Measurements from ENCODE around the gene PTPRN2. TPM values are rescaled to one million over a fixed set of nuclear protein-coding genes. Genes with fewer than 3 reads are reported as not detected.

The PTPRN2 gene
- total RNA-seq, 2 experiments from 2014 or later, result 0.70 TPM; not detected in 1

DNA sequence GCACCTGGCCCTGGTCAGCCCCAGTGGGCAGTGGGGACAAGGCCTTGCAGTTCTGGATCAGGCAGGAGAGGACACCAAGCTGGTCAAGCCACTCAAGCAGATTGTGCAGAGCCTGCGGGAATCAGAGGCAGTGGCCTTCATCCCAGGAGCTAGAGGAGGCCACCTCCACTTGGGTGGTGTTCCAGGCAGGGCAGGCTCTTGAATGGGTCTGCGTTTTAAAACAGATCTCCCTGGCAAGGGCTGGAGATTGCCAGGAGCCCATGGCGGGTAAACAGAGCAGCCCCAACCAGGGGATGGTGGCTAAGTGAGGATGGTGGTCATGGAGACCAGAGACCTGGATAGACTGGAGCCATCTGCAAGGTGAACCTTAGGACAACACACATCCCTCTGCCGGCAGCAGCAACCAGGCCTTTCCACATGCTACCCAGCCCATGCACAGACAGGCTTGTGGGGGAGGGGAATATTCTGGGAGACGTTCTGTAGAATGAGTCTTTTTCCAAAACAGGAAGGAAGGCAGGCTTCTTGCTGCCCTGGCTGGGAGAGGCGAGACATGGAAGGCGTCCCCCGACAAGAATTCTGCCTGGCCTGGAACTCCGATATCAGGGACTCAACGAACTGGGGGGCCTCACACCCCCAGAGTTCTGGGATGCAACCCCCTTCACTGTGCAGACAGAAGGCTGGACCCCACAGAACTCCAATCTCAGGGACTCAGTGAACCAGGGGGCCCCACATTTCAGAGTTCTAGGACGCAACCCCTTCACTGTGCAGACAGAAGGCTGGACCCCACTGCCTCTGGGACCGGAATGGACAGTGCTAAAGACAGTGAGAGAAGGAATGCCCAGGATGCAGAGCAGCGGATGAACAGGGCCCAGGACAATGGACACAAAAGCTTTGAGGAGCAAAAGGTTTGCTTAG is 264.8 kb downstream of the PTPRN2 start:
- 0 out of 2 replicates have a peak, but pooled peaks cover 7% of the 10 kb centered on the region for H3K9me3 ChIP-seq (ENCODE audit: low read length)
- no peak overlapping the region for H3K4me2 ChIP-seq (ENCODE audit: low read length)
- ChIA-PET POLR2A (no interaction called here), CTCF (ENCODE audit: unreplicated experiment) (no interaction called here)
- no peaks in the 10 kb centered on the region for H3K79me2 ChIP-seq (ENCODE audit: insufficient read depth, low read depth, low read length)
- no peak for DNase-seq (ENCODE audit: low spot score)
- H2AFZ ChIP-seq (ENCODE audit: low read length), result no peak overlapping the region
- intact Hi-C loops (cut with micrococcal nuclease; ENCODE audit: unreplicated experiment), result no loop called here
- no peaks in the 10 kb centered on the region for H3K36me3 ChIP-seq (ENCODE audit: insufficient read depth, low read length)
- H3K4me3 ChIP-seq (ENCODE audit: low read depth, low read length, poor library complexity, severe bottlenecking), result no peak overlapping the region
- no peaks in the 10 kb centered on the region for H4K20me1 ChIP-seq (ENCODE audit: insufficient read depth, low read length)
- no TSS peak for BruUV-seq (replicated peaks)
- H3K9me2 ChIP-seq (ENCODE audit: insufficient read depth, low read length), result no peaks in the 10 kb centered on the region
- H3K4me1 ChIP-seq (ENCODE audit: insufficient read depth, low read length, poor library complexity, severe bottlenecking), result no peaks in the 10 kb centered on the region
- TF ChIP-seq EZH2phosphoT487 (IDR thresholded peaks at IDR 0.05; ENCODE audit: borderline replicate concordance, low read depth, low read length) (no peak), CTCF (conservative IDR thresholded peaks at IDR 0.05; ENCODE audit: low read length) (no peak)
- H3K27ac ChIP-seq (ENCODE audit: low read depth, low read length, poor library complexity, severe bottlenecking), result no peak overlapping the region

- Histone ChIP-seq H2AFZ (ENCODE audit: low read length) (no peak overlapping the region), H3K4me3 (ENCODE audit: low read depth, low read length, poor library complexity, severe bottlenecking) (no peak overlapping the region), H3K36me3 (ENCODE audit: insufficient read depth, low read length) (no peaks in the 10 kb centered on the region), H3K9me2 (ENCODE audit: insufficient read depth, low read length) (no peaks in the 10 kb centered on the region), H3K4me2 (ENCODE audit: low read length) (no peak overlapping the region), H3K4me1 (ENCODE audit: insufficient read depth, low read length, poor library complexity, severe bottlenecking) (no peaks in the 10 kb centered on the region), H3K79me2 (ENCODE audit: insufficient read depth, low read depth, low read length) (no peaks in the 10 kb centered on the region), H4K20me1 (ENCODE audit: insufficient read depth, low read length) (no peaks in the 10 kb centered on the region), H3K9me3 (ENCODE audit: low read length) (0 out of 2 replicates have a peak, but pooled peaks cover 4% of the 10 kb centered on the region), H3K27ac (ENCODE audit: low read depth, low read length, poor library complexity, severe bottlenecking) (no peak overlapping the region)
- no TSS peak for BruUV-seq (replicated peaks)
- no peak for DNase-seq (ENCODE audit: low spot score)
- TF ChIP-seq EZH2phosphoT487 (IDR thresholded peaks at IDR 0.05; ENCODE audit: borderline replicate concordance, low read depth, low read length), result no peak
- TF ChIP-seq CTCF (conservative IDR thresholded peaks at IDR 0.05; ENCODE audit: low read length), result no peak
- POLR2A ChIA-PET, result no interaction called here
- CTCF ChIA-PET (ENCODE audit: unreplicated experiment), result no interaction called here
- intact Hi-C loops (cut with micrococcal nuclease; ENCODE audit: unreplicated experiment), result no loop called here
Observed at GRCh38 chr7:158321936-158322615, 265.5 kb downstream of the PTPRN2 start.

Measured in OCI-LY7 (cell line).